ENCODE results near the gene CA6.
"Not testable (repeated sequence)": the region's sequence is repeated elsewhere in the genome, so short reads cannot be mapped to it uniquely, and the experiment has no call there.

DNA sequence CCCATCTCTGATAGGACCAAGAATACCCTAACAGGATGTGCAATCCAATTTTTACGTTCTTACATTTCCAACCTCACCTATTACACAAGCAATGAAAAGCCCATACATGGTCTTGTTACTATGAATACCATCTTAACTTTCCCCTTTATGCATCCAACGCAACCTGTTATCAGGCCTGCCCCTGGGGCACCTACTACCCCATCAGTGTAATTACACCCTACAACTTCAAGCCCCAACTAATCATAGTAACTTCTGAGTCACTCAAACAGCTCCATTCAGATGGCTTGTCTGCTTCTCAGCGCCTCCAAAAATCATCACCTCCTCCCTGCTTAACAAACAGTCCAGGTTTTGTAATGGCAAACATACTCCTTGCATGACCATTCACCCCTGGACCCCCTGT lies 48.9 kb upstream of the CA6 start:
- not testable (repeated sequence) for TF ChIP-seq SP1 (IDR thresholded peaks at IDR 0.05; ENCODE audit: low read depth, low read length); RFX5 (IDR thresholded peaks at IDR 0.05; ENCODE audit: borderline replicate concordance, low read depth, low read length)
